Ovary (tissue), 3 donors: ENCODE measurements around the gene DXO.
A peak's percentile ranks its signal among the peaks of the same experiment; 100 is the strongest.

ENCODE experiments used
- CTCF ChIP-seq, 3 donors: fragments of 450-650 bp in 2 of 3; fragments of 200-600 bp in 1 of 3; IDR thresholded peaks; one replicate each; pipeline versions ENCODE4 v1.5.1 to v1.8.0; 2016 to 2022; ENCODE audit warnings: antibody characterized with exemption in 3 of 3, mild to moderate bottlenecking in 1 of 3
- EP300 ChIP-seq: sonication (generic); formaldehyde crosslinking; IDR thresholded peaks from one replicate; pipeline ENCODE4 v1.6.1; 2017; ENCODE audit warnings: antibody characterized with exemption
- POLR2A ChIP-seq: fragments of 450-650 bp; IDR thresholded peaks from one replicate; pipeline ENCODE4 v1.6.1; 2017; ENCODE audit warnings: antibody characterized with exemption, mild to moderate bottlenecking, moderate library complexity
- donor health status: DM: no; HTN: no; CAD: no.

- TF ChIP-seq EP300 = peak; percentile 69
- TF ChIP-seq POLR2A = peak; percentile 55
- TF ChIP-seq CTCF (IDR thresholded peaks at IDR 0.05) = no peak
Observed at GRCh38 chr6:31958741-31959739, 12.9 kb downstream of the DXO start, which contains the start of the genes NELFE and SKIC2.
